T-helper 1 cell treated with Interleukin-12 subunit alpha and Interleukin-12 subunit beta and Interleukin-4 antibody, amounts not matched to agents 30 μg/mL and 1 μg/mL, for 36 hours (primary cell): ENCODE measurements around the gene PLS1.
"Not testable (repeated sequence)": the region's sequence is repeated elsewhere in the genome, so short reads cannot be mapped to it uniquely, and the experiment has no call there.

ENCODE experiments used
- H3K27ac Mint-ChIP-seq: one replicate; pipeline ENCODE4 v1.8.0; 2021; ENCODE audit warnings: mild to moderate bottlenecking, mixed read lengths
- H3K27me3 Mint-ChIP-seq: one replicate; pipeline ENCODE4 v1.8.0; 2021; ENCODE audit warnings: low read depth, mixed read lengths
- H3K36me3 Mint-ChIP-seq: one replicate; pipeline ENCODE4 v1.8.0; 2021; ENCODE audit warnings: low read depth, mixed read lengths
- H3K4me1 Mint-ChIP-seq: one replicate; pipeline ENCODE4 v1.8.0; 2021; ENCODE audit warnings: low read depth, mixed read lengths
- H3K4me3 Mint-ChIP-seq: one replicate; pipeline ENCODE4 v1.8.0; 2021; ENCODE audit warnings: mild to moderate bottlenecking, moderate library complexity, mixed read lengths
- H3K9me3 Mint-ChIP-seq: one replicate; pipeline ENCODE4 v1.8.0; 2021; ENCODE audit warnings: mixed read lengths

Gene PLS1

GRCh38 chr3:142664819-142665218, 68.6 kb downstream of the PLS1 start:
- no peaks in the 10 kb centered on the region for H3K4me1 Mint-ChIP-seq

GRCh38 chr3:142670120-142670519, 73.9 kb downstream of the PLS1 start:
- no peaks in the 10 kb centered on the region for H3K9me3 Mint-ChIP-seq
- H3K27me3 Mint-ChIP-seq: no peaks in the 10 kb centered on the region
- no peaks in the 10 kb centered on the region for H3K36me3 Mint-ChIP-seq
- no peaks in the 10 kb centered on the region for H3K4me1 Mint-ChIP-seq
- no peak overlapping the region for H3K4me3 Mint-ChIP-seq
- no peak overlapping the region for H3K27ac Mint-ChIP-seq

More at GRCh38 chr3:142664819-142665218, 68.6 kb downstream of the PLS1 start:
- Mint-ChIP-seq H3K27ac (no peak overlapping the region), H3K27me3 (no peaks in the 10 kb centered on the region), H3K36me3 (no peaks in the 10 kb centered on the region), H3K4me3 (no peak overlapping the region), H3K9me3 (no peaks in the 10 kb centered on the region)

- Mint-ChIP-seq H3K4me3 (no peak overlapping the region), H3K36me3 (no peaks in the 10 kb centered on the region), H3K9me3 (no peaks in the 10 kb centered on the region), H3K4me1 (no peaks in the 10 kb centered on the region), H3K27ac (no peak overlapping the region), H3K27me3 (no peaks in the 10 kb centered on the region)
These were observed 80.0 kb downstream of the PLS1 start for GRCh38 chr3:142676151-142676550.

- Mint-ChIP-seq H3K27ac (no peak overlapping the region), H3K36me3 (no peaks in the 10 kb centered on the region), H3K27me3 (no peaks in the 10 kb centered on the region), H3K9me3 (no peaks in the 10 kb centered on the region), H3K4me1 (no peaks in the 10 kb centered on the region), H3K4me3 (no peak overlapping the region)
These were observed 84.5 kb downstream of the PLS1 start for GRCh38 chr3:142680710-142681109.

- no peaks in the 10 kb centered on the region for H3K9me3 Mint-ChIP-seq
- no peak overlapping the region for H3K4me3 Mint-ChIP-seq
- no peaks in the 10 kb centered on the region for H3K27me3 Mint-ChIP-seq
- no peak overlapping the region for H3K27ac Mint-ChIP-seq
- H3K4me1 Mint-ChIP-seq: no peaks in the 10 kb centered on the region
- H3K36me3 Mint-ChIP-seq: no peaks in the 10 kb centered on the region
These were observed 94.4 kb downstream of the PLS1 start for GRCh38 chr3:142690613-142691012.

- Mint-ChIP-seq H3K4me1 (no peaks in the 10 kb centered on the region), H3K27me3 (no peaks in the 10 kb centered on the region), H3K9me3 (no peaks in the 10 kb centered on the region)
These were observed 95.3 kb downstream of the PLS1 start for GRCh38 chr3:142691527-142691926.

GRCh38 chr3:142693136-142693853, 97.1 kb downstream of the PLS1 start:
- H3K27me3 Mint-ChIP-seq: no peaks in the 10 kb centered on the region
- no peaks in the 10 kb centered on the region for H3K36me3 Mint-ChIP-seq
- H3K4me1 Mint-ChIP-seq: no peaks in the 10 kb centered on the region
- no peaks in the 10 kb centered on the region for H3K9me3 Mint-ChIP-seq
- H3K27ac Mint-ChIP-seq: no peak overlapping the region
- H3K4me3 Mint-ChIP-seq: no peak overlapping the region

More at GRCh38 chr3:142691527-142691926, 95.3 kb downstream of the PLS1 start:
- H3K36me3 Mint-ChIP-seq: no peaks in the 10 kb centered on the region
- H3K27ac Mint-ChIP-seq: no peak overlapping the region
- no peak overlapping the region for H3K4me3 Mint-ChIP-seq

- H3K4me3 Mint-ChIP-seq: no peak overlapping the region
- no peaks in the 10 kb centered on the region for H3K27me3 Mint-ChIP-seq
- H3K36me3 Mint-ChIP-seq: no peaks in the 10 kb centered on the region
- no peaks in the 10 kb centered on the region for H3K9me3 Mint-ChIP-seq
- H3K4me1 Mint-ChIP-seq: no peaks in the 10 kb centered on the region
- H3K27ac Mint-ChIP-seq: no peak overlapping the region
These were observed 98.0 kb downstream of the PLS1 start for GRCh38 chr3:142694225-142694624.

GRCh38 chr3:142705198-142705597, 109.0 kb downstream of the PLS1 start:
- Mint-ChIP-seq H3K9me3 (no peaks in the 10 kb centered on the region), H3K4me3 (no peak overlapping the region), H3K27ac (no peak overlapping the region), H3K36me3 (no peaks in the 10 kb centered on the region), H3K4me1 (peaks cover 7% of the 10 kb centered on the region), H3K27me3 (no peaks in the 10 kb centered on the region)

GRCh38 chr3:142706321-142707127, 110.3 kb downstream of the PLS1 start:
- Mint-ChIP-seq H3K4me3 (no peak overlapping the region), H3K36me3 (no peaks in the 10 kb centered on the region), H3K9me3 (no peaks in the 10 kb centered on the region), H3K27me3 (no peaks in the 10 kb centered on the region), H3K27ac (no peak overlapping the region), H3K4me1 (peaks cover 7% of the 10 kb centered on the region)

GRCh38 chr3:142709207-142709606, 113.0 kb downstream of the PLS1 start:
- H3K9me3 Mint-ChIP-seq: no peaks in the 10 kb centered on the region
- no peak overlapping the region for H3K27ac Mint-ChIP-seq
- no peak overlapping the region for H3K4me3 Mint-ChIP-seq
- peaks cover 7% of the 10 kb centered on the region for H3K4me1 Mint-ChIP-seq
- H3K27me3 Mint-ChIP-seq: no peaks in the 10 kb centered on the region
- H3K36me3 Mint-ChIP-seq: no peaks in the 10 kb centered on the region

- H3K27ac Mint-ChIP-seq, H3K4me1 Mint-ChIP-seq, H3K36me3 Mint-ChIP-seq, H3K4me3 Mint-ChIP-seq, H3K9me3 Mint-ChIP-seq: not testable (repeated sequence)
- peaks cover 23% of the 10 kb centered on the region for H3K27me3 Mint-ChIP-seq
These were observed 118.7 kb downstream of the PLS1 start for GRCh38 chr3:142714882-142715281.

GRCh38 chr3:142716102-142716501, 119.9 kb downstream of the PLS1 start:
- Mint-ChIP-seq H3K9me3 (no peaks in the 10 kb centered on the region), H3K36me3 (no peaks in the 10 kb centered on the region), H3K27ac (no peak overlapping the region), H3K27me3 (peaks cover 34% of the 10 kb centered on the region), H3K4me3 (no peak overlapping the region), H3K4me1 (no peaks in the 10 kb centered on the region)

- H3K4me1 Mint-ChIP-seq: peaks cover 6% of the 10 kb centered on the region
- peak overlapping the region; percentile 84 for H3K4me3 Mint-ChIP-seq
- H3K36me3 Mint-ChIP-seq: no peaks in the 10 kb centered on the region
- H3K27ac Mint-ChIP-seq: no peak overlapping the region
- peaks cover 64% of the 10 kb centered on the region for H3K27me3 Mint-ChIP-seq
- H3K9me3 Mint-ChIP-seq: no peaks in the 10 kb centered on the region
These were observed 127.4 kb downstream of the PLS1 start for GRCh38 chr3:142723665-142723967.

GRCh38 chr3:142723968-142724681, 127.9 kb downstream of the PLS1 start, which contains the start of gene TRPC1:
Gene TRPC1 (plus strand): TSS chr3:142724034. CDS start chr3:142724560, 526 bp downstream.
- H3K36me3 Mint-ChIP-seq: no peaks in the 10 kb centered on the region
- peak within 1 kb of the TSS; percentile 85 for H3K4me3 Mint-ChIP-seq
- H3K9me3 Mint-ChIP-seq: no peaks in the 10 kb centered on the region
- H3K27me3 Mint-ChIP-seq: peaks cover 59% of the 10 kb centered on the region
- peaks cover 6% of the 10 kb centered on the region for H3K4me1 Mint-ChIP-seq
- peak within 1 kb of the TSS; percentile 84 for H3K27ac Mint-ChIP-seq
